DMS153 treated with DMSO at 0.1 percent for 48 hours (cell line): Measurements from ENCODE around the gene RAE1.
A peak's percentile ranks its signal among the peaks of the same experiment; 100 is the strongest.

ENCODE experiments used
- DNase-seq: peaks from one replicate; lab custom pipeline; 2025; ENCODE audit not compliant: unreplicated experiment; lab: John Stamatoyannopoulos, UW

RAE1 gene

GRCh38 chr20:57369596-57369995 lies 18.5 kb downstream of the RAE1 start:
- no peak for DNase-seq

- DNase-seq, result no peak
These were observed 19.3 kb downstream of the RAE1 start for GRCh38 chr20:57370316-57370715.

DNA sequence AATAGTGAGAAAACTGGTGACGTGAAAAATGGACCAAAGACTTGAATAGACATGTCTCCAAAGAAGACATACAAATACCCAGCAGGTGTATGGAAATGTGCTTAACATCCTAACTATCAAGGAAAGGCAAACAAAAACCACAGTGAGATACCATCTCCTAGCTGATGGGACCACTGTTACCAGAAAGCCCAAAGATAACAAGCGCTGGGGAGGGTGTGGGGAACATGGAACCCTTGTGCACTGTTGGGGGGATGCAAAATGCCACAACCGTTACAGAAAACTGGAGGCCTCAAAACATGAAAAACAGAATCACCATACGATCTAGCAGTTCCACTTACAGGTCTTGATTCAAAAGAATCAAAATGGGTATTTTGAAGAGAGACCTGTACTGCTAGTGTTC lies 20.3 kb downstream of the RAE1 start:
- no peak for DNase-seq

GRCh38 chr20:57372157-57372556 lies 21.1 kb downstream of the RAE1 start:
- no peak for DNase-seq

DNA sequence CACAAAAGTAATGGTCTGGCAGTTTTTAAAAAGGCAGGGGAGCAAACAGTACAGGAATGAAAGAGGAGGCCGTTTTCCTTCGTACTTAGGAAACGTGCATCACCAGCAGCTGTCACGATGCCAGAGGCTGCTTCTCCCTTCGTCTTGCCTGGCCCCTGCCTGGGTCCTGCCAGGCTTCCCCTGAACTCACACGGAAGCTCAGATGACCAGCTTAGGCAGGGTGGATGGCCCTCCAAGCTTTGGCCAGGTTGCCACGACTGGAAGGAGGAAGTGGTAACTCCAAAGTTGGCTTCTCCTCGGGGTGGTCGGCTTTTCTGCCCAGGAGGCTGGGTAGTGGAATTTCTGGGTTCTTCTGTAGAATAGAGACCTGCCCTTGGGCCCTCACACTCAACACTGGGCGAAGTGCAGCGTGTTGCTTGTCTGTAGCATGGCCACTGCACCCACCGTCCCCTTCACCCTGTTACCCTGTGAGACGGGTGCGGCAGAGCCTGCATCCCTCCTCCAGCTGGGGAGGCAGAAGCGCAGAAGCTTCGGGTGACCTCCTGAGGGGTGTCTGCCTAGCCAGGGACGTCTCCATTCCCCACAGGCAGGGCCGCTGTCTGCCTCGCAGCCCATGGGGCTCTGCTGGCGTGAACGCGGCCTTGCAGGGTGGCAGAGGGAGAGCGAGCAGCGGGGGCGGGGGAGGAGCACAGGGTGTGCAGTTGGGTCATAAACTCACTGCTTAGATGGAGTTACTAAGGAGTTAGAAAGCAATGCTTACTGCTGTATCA lies 21.7 kb downstream of the RAE1 start:
- no peak for DNase-seq

DNA sequence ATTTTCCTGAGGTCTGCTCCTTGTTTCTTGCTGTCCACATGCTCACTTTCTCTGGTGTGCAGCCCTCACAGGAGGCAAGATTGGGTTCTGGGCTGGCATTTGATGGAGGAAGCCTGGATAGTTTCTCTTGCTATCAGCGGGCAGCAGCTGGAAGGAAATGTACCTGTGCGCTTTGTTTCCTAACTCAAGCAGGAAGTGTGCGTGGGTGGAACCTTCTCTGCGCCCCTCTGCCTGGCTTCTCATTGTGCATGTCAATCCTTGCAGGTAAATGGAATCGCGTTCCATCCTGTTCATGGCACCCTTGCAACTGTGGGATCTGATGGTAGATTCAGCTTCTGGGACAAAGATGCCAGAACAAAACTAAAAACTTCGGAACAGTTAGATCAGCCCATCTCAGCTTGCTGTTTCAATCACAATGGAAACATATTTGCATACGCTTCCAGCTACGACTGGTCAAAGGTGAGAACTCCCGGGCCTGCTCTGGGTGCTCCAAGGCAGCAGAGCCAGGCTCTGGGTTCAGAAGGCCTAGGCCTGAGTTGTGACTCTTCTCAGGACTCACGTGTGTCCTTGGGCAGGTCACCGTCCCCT lies 23.4 kb downstream of the RAE1 start:
- DNase-seq, result no peak

DNA sequence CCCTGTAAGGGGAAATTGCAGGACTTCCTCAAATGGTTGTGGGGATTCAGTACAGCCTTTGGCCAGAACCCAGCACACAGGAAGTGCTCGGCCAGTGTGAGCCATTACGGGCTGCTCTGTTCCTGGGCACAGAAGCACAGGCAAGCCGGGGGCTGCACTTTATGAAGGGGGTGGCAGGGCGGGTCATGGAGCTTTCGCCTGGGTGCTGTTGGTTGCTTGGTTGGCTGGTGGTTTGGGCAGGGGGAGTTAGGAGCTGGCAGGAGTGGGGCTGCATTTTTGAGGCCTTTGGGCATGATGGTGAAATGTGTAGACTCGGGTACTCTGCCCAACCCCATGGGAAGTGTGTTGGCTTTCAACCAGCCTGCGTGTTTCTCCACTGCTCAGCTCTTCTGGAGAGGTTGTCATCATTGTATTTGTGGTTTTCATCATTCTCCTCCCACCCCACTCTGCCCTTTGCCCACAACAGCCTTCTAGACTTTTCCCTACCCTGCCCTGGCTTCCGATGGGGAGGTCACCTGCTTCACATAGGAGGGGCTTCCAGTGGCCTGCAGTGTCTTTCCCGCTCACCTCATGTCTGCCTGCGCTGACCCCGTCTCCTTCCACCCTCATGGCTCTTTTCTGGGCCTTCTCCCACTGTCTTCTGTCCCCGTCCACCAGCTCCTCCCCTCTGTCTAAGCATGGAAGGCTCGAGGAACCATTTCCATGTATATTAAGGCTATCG lies 24.0 kb downstream of the RAE1 start:
- no peak for DNase-seq

- DNase-seq, result no peak
These were observed 24.7 kb downstream of the RAE1 start for GRCh38 chr20:57375652-57376230.

- DNase-seq, result no peak
These were observed 26.3 kb downstream of the RAE1 start for GRCh38 chr20:57377350-57377749.

- DNase-seq, result no peak
These were observed 27.1 kb downstream of the RAE1 start for GRCh38 chr20:57378107-57378506.

DNA sequence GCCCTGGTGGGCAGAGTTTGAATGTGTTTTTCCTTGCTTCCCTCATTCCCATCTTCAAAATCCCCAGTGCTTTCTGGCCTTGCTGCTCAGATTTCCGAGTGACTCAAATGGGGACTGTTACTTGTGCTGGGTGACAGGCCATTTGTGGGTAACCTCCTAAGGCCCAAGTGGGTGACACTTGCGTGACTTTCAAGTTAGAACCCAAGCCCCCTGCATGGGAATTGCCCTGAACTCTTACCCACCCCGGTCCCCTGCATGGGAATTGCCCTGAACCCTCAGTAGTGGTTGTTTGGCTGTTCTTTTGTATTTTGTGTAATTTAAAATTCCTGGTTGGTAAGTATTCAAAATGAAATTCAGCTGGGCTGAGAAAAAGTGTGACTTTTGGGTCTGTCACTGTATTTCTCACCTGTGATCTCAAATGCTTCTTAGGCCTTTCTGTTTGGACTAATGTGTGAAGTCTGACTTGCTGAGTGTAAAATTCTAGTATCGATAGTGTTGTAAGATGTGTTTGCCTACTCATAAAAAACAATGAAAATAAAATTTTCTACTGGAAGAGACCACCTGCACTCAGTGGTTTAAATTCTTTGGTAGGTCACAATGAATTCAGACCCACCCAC lies 27.7 kb downstream of the RAE1 start:
- no peak for DNase-seq

- DNase-seq, result no peak
These were observed 28.2 kb downstream of the RAE1 start for GRCh38 chr20:57379263-57379647.

- DNase-seq, result no peak
These were observed 29.2 kb downstream of the RAE1 start for GRCh38 chr20:57380081-57380750.

DNA sequence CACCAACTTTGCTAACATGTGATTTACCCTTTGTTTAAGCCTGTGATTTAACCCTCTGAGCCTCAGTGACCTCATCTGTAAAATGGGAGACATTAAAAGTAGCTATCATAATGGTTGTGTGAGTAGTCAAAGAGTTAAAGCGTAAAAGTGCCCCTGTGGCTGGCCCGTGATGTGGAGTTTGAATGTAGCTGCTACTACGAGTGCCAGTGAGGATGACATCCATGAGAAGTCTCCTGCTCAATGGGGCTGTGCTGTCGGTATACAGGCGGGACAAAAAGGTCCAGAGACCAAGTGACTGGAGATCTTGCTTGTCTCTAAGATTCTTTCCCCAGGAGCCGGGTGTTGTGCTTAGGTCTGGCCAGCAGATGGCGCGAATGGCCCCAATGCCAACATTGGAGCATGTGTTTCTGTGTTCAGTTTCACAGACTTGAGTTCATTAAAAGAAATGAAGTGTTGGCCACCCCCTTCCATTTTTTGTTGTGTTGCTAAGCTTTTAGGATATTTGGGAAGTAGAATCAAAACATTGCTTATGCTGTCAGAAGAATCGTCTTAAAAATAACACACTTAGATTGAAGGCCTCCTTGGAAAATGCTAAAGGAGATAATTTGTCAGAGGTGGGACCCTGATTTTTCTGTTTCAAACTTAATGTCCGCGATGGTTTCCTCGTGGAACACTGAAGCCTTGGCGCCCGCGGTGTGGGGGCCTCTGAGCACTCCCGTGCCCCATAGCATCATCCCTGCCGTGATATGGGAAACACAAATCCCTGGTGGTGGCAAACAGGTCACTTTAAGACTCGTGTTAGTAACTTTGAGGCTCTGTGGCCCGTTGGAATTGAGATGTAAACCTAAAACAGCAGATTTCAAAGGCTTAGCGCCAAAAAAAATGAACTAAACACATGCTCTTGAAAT lies 30.8 kb downstream of the RAE1 start:
- peak; percentile 43 for DNase-seq

DNA sequence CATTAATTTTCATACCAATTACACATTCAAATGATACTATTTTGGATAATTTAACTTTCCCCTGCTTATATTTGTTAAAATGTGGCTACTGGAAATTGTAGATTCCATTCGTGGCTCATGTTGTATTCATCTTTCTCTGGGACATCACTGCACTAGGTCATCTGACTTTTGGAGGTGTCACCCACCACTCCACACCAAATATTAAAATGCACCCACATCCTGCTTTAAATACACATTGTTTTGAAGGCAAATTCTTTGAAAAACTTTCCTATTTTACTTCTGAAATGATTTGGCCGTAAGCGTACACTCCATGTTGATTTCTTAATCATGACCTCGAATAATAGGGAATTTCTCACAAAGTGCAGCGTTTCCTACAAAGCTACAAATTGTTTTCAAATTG lies 31.5 kb downstream of the RAE1 start:
- no peak for DNase-seq

GRCh38 chr20:57383447-57384347 lies 32.6 kb downstream of the RAE1 start:
- DNase-seq, result peak; percentile 31

DNA sequence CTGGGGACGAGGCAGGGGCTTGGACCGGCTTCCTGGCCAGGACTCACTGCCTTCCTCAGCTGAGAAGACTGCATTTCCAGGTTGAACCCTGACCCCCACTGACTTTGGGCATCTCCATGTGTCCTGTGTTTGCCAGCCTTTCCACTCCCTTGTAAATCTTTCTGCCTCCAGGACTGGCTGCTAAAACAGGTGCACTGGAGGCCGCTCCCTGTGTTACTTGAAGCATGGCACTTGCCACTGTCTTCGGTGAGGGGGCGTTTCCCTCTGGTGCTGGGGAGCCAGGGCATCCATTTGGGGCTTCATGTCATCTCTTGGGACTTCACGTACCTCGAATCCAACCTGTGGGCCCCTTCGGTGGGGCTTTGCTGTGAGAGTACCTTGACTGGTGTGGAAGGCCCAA lies 33.4 kb downstream of the RAE1 start:
- no peak for DNase-seq

GRCh38 chr20:57384953-57385761 lies 34.1 kb downstream of the RAE1 start:
- DNase-seq, result no peak
